AG08395 (cell line): ENCODE results near the gene MPIG6B.
A peak's percentile ranks its signal among the peaks of the same experiment; 100 is the strongest.
"Not testable (repeated sequence)": the region's sequence is repeated elsewhere in the genome, so short reads cannot be mapped to it uniquely, and the experiment has no call there.

ENCODE experiments used
- DNase-seq: peaks from one replicate; pipeline ENCODE4 v3.0.0; 2012; ENCODE audit warnings: mixed read lengths, low spot score

Gene MPIG6B

GRCh38 chr6:31701666-31702404 lies 21.3 kb upstream of the MPIG6B start:
- peak; percentile 31 for DNase-seq

GRCh38 chr6:31702405-31702818 lies 20.8 kb upstream of the MPIG6B start:
- no peak for DNase-seq

GRCh38 chr6:31702819-31703716 lies 20.1 kb upstream of the MPIG6B start, which contains the start of gene ABHD16A:
ABHD16A (minus strand) TSS chr6:31703324; CDS start chr6:31703281, 43 bp downstream.
- DNase-seq, result peak; percentile 99

GRCh38 chr6:31705931-31706330 lies 17.2 kb upstream of the MPIG6B start:
- DNase-seq, result no peak

- no peak for DNase-seq
Observed at GRCh38 chr6:31706599-31706998, 16.6 kb upstream of the MPIG6B start, which contains the start of gene LY6G6F. LY6G6F (plus strand) TSS chr6:31706866; CDS start chr6:31706907, 41 bp downstream.

- no peak for DNase-seq
Observed at GRCh38 chr6:31707701-31708100, 15.5 kb upstream of the MPIG6B start.

- no peak for DNase-seq
Observed at GRCh38 chr6:31708224-31708623, 14.9 kb upstream of the MPIG6B start.

GRCh38 chr6:31709157-31709556 lies 14.0 kb upstream of the MPIG6B start:
- not testable (repeated sequence) for DNase-seq

GRCh38 chr6:31710523-31711219 lies 12.5 kb upstream of the MPIG6B start:
- DNase-seq, result no peak

GRCh38 chr6:31711233-31711632 lies 11.9 kb upstream of the MPIG6B start:
- DNase-seq, result no peak

GRCh38 chr6:31712296-31712695 lies 10.9 kb upstream of the MPIG6B start:
- DNase-seq, result no peak

GRCh38 chr6:31713465-31713864 lies 9.7 kb upstream of the MPIG6B start:
- DNase-seq, result no peak

GRCh38 chr6:31713991-31714684 lies 9.0 kb upstream of the MPIG6B start:
- DNase-seq, result no peak

GRCh38 chr6:31715022-31715958 lies 7.9 kb upstream of the MPIG6B start, which contains the start of gene LY6G6D:
LY6G6D (plus strand) TSS chr6:31715348; CDS start chr6:31715356, 8 bp downstream.
- DNase-seq, result no peak

- DNase-seq, result no peak
Observed at GRCh38 chr6:31717499-31718222, 5.5 kb upstream of the MPIG6B start.

GRCh38 chr6:31718265-31718664 lies 4.9 kb upstream of the MPIG6B start:
- no peak for DNase-seq

GRCh38 chr6:31719001-31719400 lies 4.2 kb upstream of the MPIG6B start:
- DNase-seq, result no peak

- no peak for DNase-seq
Observed at GRCh38 chr6:31720196-31720770, 2.9 kb upstream of the MPIG6B start.

GRCh38 chr6:31721351-31722020 lies 1.7 kb upstream of the MPIG6B start, which contains the start of gene LY6G6C:
LY6G6C (minus strand) TSS chr6:31721746; CDS start chr6:31721679, 67 bp downstream.
- no peak for DNase-seq
